ENCODE data around the gene HACD3. TPM values are rescaled to one million over a fixed set of nuclear protein-coding genes. Genes with fewer than 3 reads are reported as not detected.

Gene HACD3
- total and polyA plus RNA-seq, 9 of the 15 experiments (the other 6 are each of a cell fraction or from before 2014, with no cell fraction given), result 48.1 to 117 (median 72.8) TPM

DNA sequence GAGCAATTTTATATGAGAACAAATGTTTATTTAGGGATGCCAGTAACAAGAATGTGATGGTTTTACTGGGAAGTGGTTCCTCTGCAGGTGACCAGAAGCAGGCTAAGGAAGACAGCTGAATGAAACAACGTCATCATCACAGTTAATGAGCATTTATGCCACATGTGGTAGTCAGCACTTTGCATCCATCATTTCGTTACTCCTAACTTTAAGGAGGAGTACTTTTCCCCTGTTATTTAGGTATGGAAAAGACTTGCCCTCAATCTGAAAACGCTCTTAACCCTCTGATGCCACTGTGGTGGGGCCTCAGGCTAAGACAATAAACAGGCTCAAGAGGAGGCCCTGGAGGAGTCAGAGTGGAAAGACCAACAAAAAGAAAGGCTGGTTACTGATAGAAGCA lies 49.5 kb downstream of the HACD3 start:
- no peak overlapping the region for H2AFZ ChIP-seq (ENCODE audit: low read depth, low read length)
- H3K4me3 ChIP-seq, result no peak overlapping the region
- H3K9me3 ChIP-seq (replicated peaks; ENCODE audit: control insufficient read depth, insufficient read depth, low read depth, low read length), result no peaks in the 10 kb centered on the region
- ChIA-PET CTCF (ENCODE audit: low intra/inter-chr PET ratio) (no interaction called here), POLR2A (interaction anchor here (0.6 to 2.5 kb wide), 6 partner anchors 8 to 291 kb away, joined by 3 to 12 read pairs (median 4); partner anchors contain the start of gene RNU5B-1)
- no peaks in the 10 kb centered on the region for H3K9me1 ChIP-seq (ENCODE audit: control insufficient read depth, insufficient read depth, low read length)
- no peak for TF ChIP-seq ZBED1 (IDR thresholded peaks at IDR 0.05)
- H4K20me1 ChIP-seq (replicated peaks; ENCODE audit: control insufficient read depth, insufficient read depth, low read length), result no peaks in the 10 kb centered on the region
- intact Hi-C loops (cut with micrococcal nuclease), result loop anchor here (10.0 kb wide), 1 partner anchor 175 kb away; no protein-coding TSS in a partner anchor
- no peak overlapping the region for H3K4me2 ChIP-seq (ENCODE audit: insufficient read depth, low read length)
- 81% methylated on average over 3 of the region's 3 CpGs for WGBS (ENCODE audit: insufficient coverage, low coverage, missing lambda C conversion rate)
- no peak overlapping the region for H3K9ac ChIP-seq (ENCODE audit: insufficient read depth in 1 of 2, low read depth in 2 of 2, low read length in 2 of 2)
- in situ Hi-C loops (cut with MboI), result no loop called here
- DNase-seq (ENCODE audit: extremely low read depth in 1 of 4, low spot score in 3 of 4) (no peak), ATAC-seq (no peak), FAIRE-seq (peak; percentile 37)
- H3K79me2 ChIP-seq (ENCODE audit: control insufficient read depth, insufficient read depth, low read length), result no peaks in the 10 kb centered on the region
- H3K4me1 ChIP-seq (replicated peaks in 1 of 2; ENCODE audit: control insufficient read depth in 2 of 2, insufficient read depth in 2 of 2, low read length in 2 of 2), result no peaks in the 10 kb centered on the region
- no TSS peak for BruUV-seq (replicated peaks)
- H3K27me3 ChIP-seq (ENCODE audit: control insufficient read depth in 2 of 2, insufficient read depth in 2 of 2, low read length in 2 of 2), result no peaks in the 10 kb centered on the region
- peaks cover 88% of the 10 kb centered on the region for H3K36me3 ChIP-seq (ENCODE audit: control insufficient read depth, insufficient read depth, low read length)
- H3K27ac ChIP-seq (ENCODE audit: extremely low read depth, low read depth, low read length), result no peak overlapping the region

DNA sequence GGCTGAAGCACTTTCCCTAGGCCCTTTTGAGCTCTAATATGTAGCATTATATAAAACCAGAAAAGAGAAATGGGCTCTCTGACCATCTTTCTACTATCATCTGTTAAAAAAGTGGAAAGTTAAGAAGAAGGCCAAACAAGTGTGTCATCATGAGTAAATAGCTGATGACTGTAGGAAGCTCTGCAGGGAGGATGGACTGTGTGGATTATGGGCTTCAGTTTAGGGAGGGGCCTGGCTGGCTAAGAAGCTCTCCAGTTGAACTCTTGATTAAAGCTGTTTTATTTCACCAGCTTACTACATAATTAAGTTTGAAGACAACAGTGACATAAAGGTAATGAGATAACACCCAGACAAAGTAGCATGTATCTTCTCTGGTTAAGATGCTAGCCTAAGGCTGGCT lies 50.0 kb downstream of the HACD3 start:
- BruUV-seq (replicated peaks), result no TSS peak
- Histone ChIP-seq H3K36me3 (ENCODE audit: control insufficient read depth, insufficient read depth, low read length) (peaks cover 88% of the 10 kb centered on the region), H3K9me1 (ENCODE audit: control insufficient read depth, insufficient read depth, low read length) (no peaks in the 10 kb centered on the region), H3K4me2 (ENCODE audit: insufficient read depth, low read length) (no peak overlapping the region), H4K20me1 (replicated peaks; ENCODE audit: control insufficient read depth, insufficient read depth, low read length) (no peaks in the 10 kb centered on the region), H3K4me3 (no peak overlapping the region), H3K4me1 (replicated peaks in 1 of 2; ENCODE audit: control insufficient read depth in 2 of 2, insufficient read depth in 2 of 2, low read length in 2 of 2) (no peaks in the 10 kb centered on the region), H3K79me2 (ENCODE audit: control insufficient read depth, insufficient read depth, low read length) (no peaks in the 10 kb centered on the region), H3K9ac (ENCODE audit: insufficient read depth in 1 of 2, low read depth in 2 of 2, low read length in 2 of 2) (no peak overlapping the region), H2AFZ (ENCODE audit: low read depth, low read length) (no peak overlapping the region), H3K27me3 (ENCODE audit: control insufficient read depth in 2 of 2, insufficient read depth in 2 of 2, low read length in 2 of 2) (no peaks in the 10 kb centered on the region), H3K27ac (ENCODE audit: extremely low read depth, low read depth, low read length) (no peak overlapping the region), H3K9me3 (replicated peaks; ENCODE audit: control insufficient read depth, insufficient read depth, low read depth, low read length) (no peaks in the 10 kb centered on the region)
- no peak for ATAC-seq
- intact Hi-C loops (cut with micrococcal nuclease), result no loop called here
- CTCF ChIA-PET (ENCODE audit: low intra/inter-chr PET ratio), result no interaction called here
- in situ Hi-C loops (cut with MboI), result no loop called here
- DNase-seq (ENCODE audit: extremely low read depth in 1 of 4, low spot score in 3 of 4), result no peak
- FAIRE-seq, result no peak
- POLR2A ChIA-PET, result interaction anchor here (0.6 to 2.5 kb wide), 6 partner anchors 11 to 290 kb away, joined by 3 to 12 read pairs (median 4); partner anchors contain the start of gene RNU5B-1
- TF ChIP-seq, protein P1, sequence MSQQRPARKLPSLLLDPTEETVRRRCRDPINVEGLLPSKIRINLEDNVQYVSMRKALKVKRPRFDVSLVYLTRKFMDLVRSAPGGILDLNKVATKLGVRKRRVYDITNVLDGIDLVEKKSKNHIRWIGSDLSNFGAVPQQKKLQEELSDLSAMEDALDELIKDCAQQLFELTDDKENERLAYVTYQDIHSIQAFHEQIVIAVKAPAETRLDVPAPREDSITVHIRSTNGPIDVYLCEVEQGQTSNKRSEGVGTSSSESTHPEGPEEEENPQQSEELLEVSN (IDR thresholded peaks at IDR 0.05; ENCODE audit: borderline replicate concordance in 1 of 2, extremely low read depth in 1 of 2, insufficient read depth in 1 of 2, insufficient read length in 1 of 2, low read depth in 1 of 2, low read length in 1 of 2, poor library complexity in 1 of 2, severe bottlenecking in 1 of 2), result no peak
- TF ChIP-seq SMARCA5 (IDR thresholded peaks at IDR 0.05), result no peak
- TF ChIP-seq, protein P2, sequence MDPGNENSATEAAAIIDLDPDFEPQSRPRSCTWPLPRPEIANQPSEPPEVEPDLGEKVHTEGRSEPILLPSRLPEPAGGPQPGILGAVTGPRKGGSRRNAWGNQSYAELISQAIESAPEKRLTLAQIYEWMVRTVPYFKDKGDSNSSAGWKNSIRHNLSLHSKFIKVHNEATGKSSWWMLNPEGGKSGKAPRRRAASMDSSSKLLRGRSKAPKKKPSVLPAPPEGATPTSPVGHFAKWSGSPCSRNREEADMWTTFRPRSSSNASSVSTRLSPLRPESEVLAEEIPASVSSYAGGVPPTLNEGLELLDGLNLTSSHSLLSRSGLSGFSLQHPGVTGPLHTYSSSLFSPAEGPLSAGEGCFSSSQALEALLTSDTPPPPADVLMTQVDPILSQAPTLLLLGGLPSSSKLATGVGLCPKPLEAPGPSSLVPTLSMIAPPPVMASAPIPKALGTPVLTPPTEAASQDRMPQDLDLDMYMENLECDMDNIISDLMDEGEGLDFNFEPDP (CRISPR knock-in tag; IDR thresholded peaks at IDR 0.05), result no peak
- TF ChIP-seq, protein P3, sequence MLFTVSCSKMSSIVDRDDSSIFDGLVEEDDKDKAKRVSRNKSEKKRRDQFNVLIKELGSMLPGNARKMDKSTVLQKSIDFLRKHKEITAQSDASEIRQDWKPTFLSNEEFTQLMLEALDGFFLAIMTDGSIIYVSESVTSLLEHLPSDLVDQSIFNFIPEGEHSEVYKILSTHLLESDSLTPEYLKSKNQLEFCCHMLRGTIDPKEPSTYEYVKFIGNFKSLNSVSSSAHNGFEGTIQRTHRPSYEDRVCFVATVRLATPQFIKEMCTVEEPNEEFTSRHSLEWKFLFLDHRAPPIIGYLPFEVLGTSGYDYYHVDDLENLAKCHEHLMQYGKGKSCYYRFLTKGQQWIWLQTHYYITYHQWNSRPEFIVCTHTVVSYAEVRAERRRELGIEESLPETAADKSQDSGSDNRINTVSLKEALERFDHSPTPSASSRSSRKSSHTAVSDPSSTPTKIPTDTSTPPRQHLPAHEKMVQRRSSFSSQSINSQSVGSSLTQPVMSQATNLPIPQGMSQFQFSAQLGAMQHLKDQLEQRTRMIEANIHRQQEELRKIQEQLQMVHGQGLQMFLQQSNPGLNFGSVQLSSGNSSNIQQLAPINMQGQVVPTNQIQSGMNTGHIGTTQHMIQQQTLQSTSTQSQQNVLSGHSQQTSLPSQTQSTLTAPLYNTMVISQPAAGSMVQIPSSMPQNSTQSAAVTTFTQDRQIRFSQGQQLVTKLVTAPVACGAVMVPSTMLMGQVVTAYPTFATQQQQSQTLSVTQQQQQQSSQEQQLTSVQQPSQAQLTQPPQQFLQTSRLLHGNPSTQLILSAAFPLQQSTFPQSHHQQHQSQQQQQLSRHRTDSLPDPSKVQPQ (CRISPR knock-in tag; IDR thresholded peaks at IDR 0.05; ENCODE audit: borderline replicate concordance), result no peak
- TF ChIP-seq IRF2 (CRISPR knock-in tag; IDR thresholded peaks at IDR 0.05), result no peak
- TF ChIP-seq ZC3H8 (IDR thresholded peaks at IDR 0.05), result no peak
- TF ChIP-seq CEBPG (CRISPR knock-in tag; IDR thresholded peaks at IDR 0.05), result no peak
- no peak for TF ChIP-seq CEBPG (tag; conservative IDR thresholded peaks at IDR 0.05 in 1 of 2, IDR thresholded peaks at IDR 0.05 in 1 of 2)

Measured in K562 (cell line).